Panc1 (cell line): Measurements from ENCODE around the gene RNPS1. TPM values are rescaled to one million over a fixed set of nuclear protein-coding genes. Genes with fewer than 3 reads are reported as not detected.

Source experiments
- ATAC-seq: fragments of 200-7000 bp; cut with Tn5 transposase; 2 replicates; pipeline ENCODE4 v1.9.1; 2020; ENCODE audit warnings: mild to moderate bottlenecking, moderate library complexity
- BruUV-seq: library from RNA; stranded (reverse); fragments of 400-500 nt; replicated peaks from 2 replicates; lab custom pipeline; 2021; lab: Mats Ljungman, UMichigan
- CTCF ChIA-PET: fragments of 300-600 bp; sonication (Branson Sonifier 250); formaldehyde crosslinking; loops from one replicate; lab custom pipeline; 2022; ENCODE audit warnings: antibody characterized with exemption; lab: Charles Lee
- POLR2A ChIA-PET: fragments of 300-600 bp; sonication (Branson Sonifier 250); formaldehyde crosslinking; loops from one replicate; lab custom pipeline; 2022; ENCODE audit warnings: antibody characterized with exemption; lab: Charles Lee
- DNase-seq: peaks from one replicate; pipeline ENCODE4 v3.0.0-alpha.2; 2010; ENCODE audit warnings: low read depth, low spot score
- H3K27ac ChIP-seq: 2 replicates; pipeline ENCODE4 v1.5.1; 2011; ENCODE audit warnings: mild to moderate bottlenecking, low read length, inconsistent platforms
- H3K27me3 ChIP-seq: fragments of 200-500 bp; sonication (Bioruptor generic); 2 replicates; pipeline ENCODE4 v1.6.0; 2014; ENCODE audit warnings: low read length, inconsistent platforms; ENCODE audit not compliant: control insufficient read depth, insufficient read depth
- H3K36me3 ChIP-seq: fragments of 200-500 bp; sonication (Bioruptor generic); 2 replicates; pipeline ENCODE4 v1.5.1; 2014; ENCODE audit warnings: inconsistent platforms, mild to moderate bottlenecking, low read length, moderate library complexity; ENCODE audit not compliant: control insufficient read depth, insufficient read depth
- H3K4me1 ChIP-seq: 2 replicates; pipeline ENCODE4 v1.5.1; 2011; ENCODE audit warnings: inconsistent platforms, mild to moderate bottlenecking, low read length, moderate library complexity; ENCODE audit not compliant: control insufficient read depth, insufficient read depth
- H3K4me3 ChIP-seq, 2 experiments: 2 replicates each; pipeline ENCODE4 v1.5.1; 2011 to 2012; ENCODE audit warnings: low read depth in 2 of 2, low read length in 2 of 2, mild to moderate bottlenecking in 2 of 2, inconsistent platforms in 1 of 2, moderate library complexity in 1 of 2
- H3K9me3 ChIP-seq: fragments of 200-500 bp; sonication (Bioruptor generic); 2 replicates; pipeline ENCODE4 v1.5.1; 2014; ENCODE audit warnings: low read depth, mild to moderate bottlenecking, inconsistent platforms, low read length, moderate library complexity; ENCODE audit not compliant: control insufficient read depth, insufficient read depth
- CTCF ChIP-seq: fragments of 450-650 bp; IDR thresholded peaks from 2 replicates; pipeline ENCODE4 v1.5.1; 2017; ENCODE audit warnings: mild to moderate bottlenecking
- POLR2AphosphoS5 ChIP-seq: IDR thresholded peaks from 2 replicates; pipeline ENCODE4 v1.6.1; 2012; ENCODE audit warnings: mild to moderate bottlenecking, low read depth, low read length, moderate library complexity
- REST ChIP-seq, 2 experiments: IDR thresholded peaks; 2 replicates each; pipeline ENCODE4 v1.6.1; 2011 to 2012; ENCODE audit warnings: low read depth in 2 of 2, control low read depth in 1 of 2, low read length in 1 of 2, mild to moderate bottlenecking in 1 of 2, moderate library complexity in 1 of 2; ENCODE audit not compliant: insufficient read depth in 1 of 2
- SIN3A ChIP-seq: IDR thresholded peaks from 2 replicates; pipeline ENCODE4 v1.6.1; 2012; ENCODE audit warnings: low read depth, mild to moderate bottlenecking, low read length, moderate library complexity, borderline replicate concordance; ENCODE audit not compliant: insufficient read depth
- TCF7L2 ChIP-seq: IDR thresholded peaks from 2 replicates; pipeline ENCODE4 v1.6.1; 2011; ENCODE audit warnings: mild to moderate bottlenecking, low read depth, low read length, inconsistent platforms
- in situ Hi-C: cut with HindIII; loops from 2 replicates; pipeline ENCODE4 v1.10.0; 2016; ENCODE audit warnings: low sequenced_read_pairs, low pct_unique_long_range_greater_than_20kb
- intact Hi-C: fragments of 100-400 bp; cut with micrococcal nuclease; formaldehyde crosslinking; loops from one replicate; pipeline ENCODE4 v1.10.0; 2022; ENCODE audit not compliant: unreplicated experiment
- total RNA-seq: library from RNA; stranded (reverse); gene quantifications from one replicate; pipeline ENCODE4 v1.2.1, GENCODE V29; 2021; ENCODE audit not compliant: unreplicated experiment

Gene RNPS1
- total RNA-seq, 1 experiment from 2014 or later, result 249 TPM

- POLR2A ChIA-PET, result no interaction called here
- CTCF ChIA-PET, result no interaction called here
- TF ChIP-seq CTCF, result no peak
- no peak for TF ChIP-seq SIN3A
- TF ChIP-seq POLR2AphosphoS5, result no peak
- TF ChIP-seq REST (IDR thresholded peaks at IDR 0.05; ENCODE audit: insufficient read depth in 1 of 2, low read depth in 2 of 2, low read length in 1 of 2), result no peak
- no peak for TF ChIP-seq TCF7L2
- intact Hi-C loops, result no loop called here
- TSS peak; percentile 89 for BruUV-seq
- Histone ChIP-seq H3K27ac (no peak overlapping the region), H3K27me3 (no peaks in the 10 kb centered on the region), H3K4me3 (no peak overlapping the region), H3K36me3 (no peaks in the 10 kb centered on the region), H3K9me3 (no peaks in the 10 kb centered on the region), H3K4me1 (no peaks in the 10 kb centered on the region)
- in situ Hi-C loops, result no loop called here
- ATAC-seq, result no peak
- no peak for DNase-seq
Observed at GRCh38 chr16:2275476-2276367, 7.8 kb upstream of the RNPS1 start.

DNA sequence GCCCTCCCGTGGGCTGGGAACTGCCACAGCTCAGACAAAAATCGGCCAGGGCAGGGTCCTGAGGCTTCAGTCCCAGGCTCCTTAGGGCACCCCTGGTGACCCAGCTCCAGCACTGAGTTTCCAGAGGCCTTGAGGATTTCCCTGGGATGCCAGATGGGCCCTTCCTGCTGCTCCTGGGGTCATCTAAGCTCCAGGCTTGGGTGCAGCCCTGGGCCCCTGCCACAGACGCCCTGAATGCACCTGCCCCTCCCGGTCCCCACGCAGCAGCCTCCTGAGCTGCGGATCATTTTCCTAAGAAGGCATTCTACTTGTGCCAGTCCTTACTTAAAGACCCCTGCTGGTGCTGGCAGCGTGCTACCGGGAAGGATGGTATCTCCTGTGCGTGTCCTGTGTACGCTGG lies 6.0 kb upstream of the RNPS1 start:
- BruUV-seq, result no TSS peak
- Histone ChIP-seq H3K9me3 (no peaks in the 10 kb centered on the region), H3K4me3 (no peak overlapping the region), H3K36me3 (no peaks in the 10 kb centered on the region), H3K4me1 (peaks cover 7% of the 10 kb centered on the region), H3K27ac (no peak overlapping the region), H3K27me3 (no peaks in the 10 kb centered on the region)
- POLR2A ChIA-PET, result no interaction called here
- in situ Hi-C loops (no loop called here), intact Hi-C loops (no loop called here)
- no peak for DNase-seq
- ATAC-seq, result no peak
- CTCF ChIA-PET, result no interaction called here
- TF ChIP-seq SIN3A (no peak), POLR2AphosphoS5 (no peak), REST (IDR thresholded peaks at IDR 0.05; ENCODE audit: insufficient read depth in 1 of 2, low read depth in 2 of 2, low read length in 1 of 2) (no peak), CTCF (no peak), TCF7L2 (no peak)
